Activated naive CD4-positive, alpha-beta T cell treated with anti-CD3 and anti-CD28 coated beads for 36 hours (primary cell): ENCODE measurements around the gene VASH2. TPM values are rescaled to one million over a fixed set of nuclear protein-coding genes. Genes with fewer than 3 reads are reported as not detected.
"Not testable (repeated sequence)": the region's sequence is repeated elsewhere in the genome, so short reads cannot be mapped to it uniquely, and the experiment has no call there.

Experiments used
- CTCF ChIA-PET: fragments of 350-600 bp; sonication (Branson Sonifier 250); formaldehyde crosslinking; loops from one replicate; lab custom pipeline; 2021; ENCODE audit warnings: antibody characterized with exemption; lab: Charles Lee
- DNase-seq: peaks from one replicate; pipeline ENCODE4 v3.0.0-alpha.2; 2020
- H3K27ac Mint-ChIP-seq: one replicate; pipeline ENCODE4 v1.8.0; 2021; ENCODE audit warnings: mild to moderate bottlenecking, mixed read lengths
- H3K27me3 Mint-ChIP-seq: one replicate; pipeline ENCODE4 v1.8.0; 2021; ENCODE audit warnings: low read depth, mixed read lengths
- H3K36me3 Mint-ChIP-seq: one replicate; pipeline ENCODE4 v1.8.0; 2021; ENCODE audit warnings: low read depth, mixed read lengths
- H3K4me1 Mint-ChIP-seq: one replicate; pipeline ENCODE4 v1.8.0; 2021; ENCODE audit warnings: low read depth, mixed read lengths
- H3K4me3 Mint-ChIP-seq: one replicate; pipeline ENCODE4 v1.8.0; 2021; ENCODE audit warnings: mild to moderate bottlenecking, moderate library complexity, mixed read lengths
- H3K9me3 Mint-ChIP-seq: one replicate; pipeline ENCODE4 v1.8.0; 2021; ENCODE audit warnings: mixed read lengths
- intact Hi-C: fragments of 100-400 bp; cut with micrococcal nuclease; formaldehyde crosslinking; loops from one replicate; pipeline ENCODE4 v1.15.1; 2023
- total RNA-seq, 2 experiments: library from RNA; stranded (reverse); gene quantifications; one replicate each; pipeline ENCODE4 v1.2.3, GENCODE V29; 2021

VASH2 gene
- total RNA-seq, 2 experiments from 2014 or later: 0.38 to 1.2 TPM

GRCh38 chr1:212964993-212965392 lies 14.7 kb downstream of the VASH2 start:
- DNase-seq, H3K4me1 Mint-ChIP-seq, H3K27ac Mint-ChIP-seq, H3K4me3 Mint-ChIP-seq, H3K9me3 Mint-ChIP-seq, H3K36me3 Mint-ChIP-seq, intact Hi-C loops, H3K27me3 Mint-ChIP-seq: not testable (repeated sequence)
- CTCF ChIA-PET: interaction anchor here (1.0 kb wide), 1 partner anchor 300 kb away, joined by 3 read pairs; no protein-coding TSS in a partner anchor

- H3K4me1 Mint-ChIP-seq: no peaks in the 10 kb centered on the region
- H3K27me3 Mint-ChIP-seq: peaks cover 2% of the 10 kb centered on the region
- no peak overlapping the region for H3K27ac Mint-ChIP-seq
- H3K36me3 Mint-ChIP-seq: no peaks in the 10 kb centered on the region
- no peaks in the 10 kb centered on the region for H3K9me3 Mint-ChIP-seq
- DNase-seq: no peak
- intact Hi-C loops: no loop called here
- CTCF ChIA-PET: interaction anchor here (1.7 to 1.9 kb wide), 2 partner anchors 10 to 16 kb away, joined by 5 to 7 read pairs; no protein-coding TSS in a partner anchor
- H3K4me3 Mint-ChIP-seq: no peak overlapping the region
Observed at GRCh38 chr1:212966616-212967015, 16.3 kb downstream of the VASH2 start.

GRCh38 chr1:212967801-212968200 lies 17.5 kb downstream of the VASH2 start:
- Mint-ChIP-seq H3K9me3 (no peaks in the 10 kb centered on the region), H3K4me1 (no peaks in the 10 kb centered on the region), H3K4me3 (no peak overlapping the region), H3K27ac (no peak overlapping the region), H3K27me3 (peaks cover 2% of the 10 kb centered on the region), H3K36me3 (no peaks in the 10 kb centered on the region)
- no peak for DNase-seq
- CTCF ChIA-PET: interaction anchor here (1.2 to 2.0 kb wide), 4 partner anchors 9 to 22 kb away, joined by 3 to 7 read pairs (median 4); no protein-coding TSS in a partner anchor
- intact Hi-C loops: no loop called here

GRCh38 chr1:212968368-212968863 lies 18.1 kb downstream of the VASH2 start:
- H3K27ac Mint-ChIP-seq: no peak overlapping the region
- CTCF ChIA-PET: interaction anchor here (1.2 to 2.0 kb wide), 4 partner anchors 8 to 22 kb away, joined by 3 to 7 read pairs (median 4); no protein-coding TSS in a partner anchor
- H3K36me3 Mint-ChIP-seq: no peaks in the 10 kb centered on the region
- DNase-seq: no peak
- H3K4me1 Mint-ChIP-seq: no peaks in the 10 kb centered on the region
- intact Hi-C loops: no loop called here
- peaks cover 2% of the 10 kb centered on the region for H3K27me3 Mint-ChIP-seq
- no peaks in the 10 kb centered on the region for H3K9me3 Mint-ChIP-seq
- H3K4me3 Mint-ChIP-seq: no peak overlapping the region

- intact Hi-C loops: no loop called here
- H3K27me3 Mint-ChIP-seq: peaks cover 2% of the 10 kb centered on the region
- H3K4me1 Mint-ChIP-seq: no peaks in the 10 kb centered on the region
- no peak overlapping the region for H3K27ac Mint-ChIP-seq
- DNase-seq: no peak
- H3K36me3 Mint-ChIP-seq: no peaks in the 10 kb centered on the region
- no peak overlapping the region for H3K4me3 Mint-ChIP-seq
- H3K9me3 Mint-ChIP-seq: no peaks in the 10 kb centered on the region
- CTCF ChIA-PET: no interaction called here
Observed at GRCh38 chr1:212970085-212970484, 19.7 kb downstream of the VASH2 start.

GRCh38 chr1:212971312-212971711 lies 21.0 kb downstream of the VASH2 start:
- no peak for DNase-seq
- no peak overlapping the region for H3K27ac Mint-ChIP-seq
- CTCF ChIA-PET: no interaction called here
- H3K4me1 Mint-ChIP-seq: no peaks in the 10 kb centered on the region
- intact Hi-C loops: no loop called here
- no peak overlapping the region for H3K4me3 Mint-ChIP-seq
- H3K27me3 Mint-ChIP-seq: no peaks in the 10 kb centered on the region
- H3K9me3 Mint-ChIP-seq: no peaks in the 10 kb centered on the region
- H3K36me3 Mint-ChIP-seq: no peaks in the 10 kb centered on the region

- Mint-ChIP-seq H3K4me3 (no peak overlapping the region), H3K36me3 (no peaks in the 10 kb centered on the region), H3K9me3 (no peaks in the 10 kb centered on the region), H3K27ac (no peak overlapping the region), H3K27me3 (no peaks in the 10 kb centered on the region), H3K4me1 (no peaks in the 10 kb centered on the region)
- intact Hi-C loops: no loop called here
- DNase-seq: no peak
- CTCF ChIA-PET: no interaction called here
Observed at GRCh38 chr1:212973426-212973825, 23.1 kb downstream of the VASH2 start.

GRCh38 chr1:212973899-212974298 lies 23.6 kb downstream of the VASH2 start:
- CTCF ChIA-PET: no interaction called here
- no peak for DNase-seq
- Mint-ChIP-seq H3K4me3 (no peak overlapping the region), H3K4me1 (no peaks in the 10 kb centered on the region), H3K27me3 (no peaks in the 10 kb centered on the region), H3K9me3 (no peaks in the 10 kb centered on the region), H3K36me3 (no peaks in the 10 kb centered on the region), H3K27ac (no peak overlapping the region)
- intact Hi-C loops: no loop called here

GRCh38 chr1:212974711-212975110 lies 24.4 kb downstream of the VASH2 start:
- H3K27me3 Mint-ChIP-seq: no peaks in the 10 kb centered on the region
- peaks cover 3% of the 10 kb centered on the region for H3K4me1 Mint-ChIP-seq
- intact Hi-C loops: no loop called here
- no peak overlapping the region for H3K27ac Mint-ChIP-seq
- no peaks in the 10 kb centered on the region for H3K36me3 Mint-ChIP-seq
- H3K4me3 Mint-ChIP-seq: no peak overlapping the region
- DNase-seq: no peak
- no peaks in the 10 kb centered on the region for H3K9me3 Mint-ChIP-seq
- CTCF ChIA-PET: no interaction called here

- intact Hi-C loops: no loop called here
- Mint-ChIP-seq H3K27ac (no peak overlapping the region), H3K9me3 (no peaks in the 10 kb centered on the region)
Observed at GRCh38 chr1:212975111-212975918, 25.0 kb downstream of the VASH2 start.

GRCh38 chr1:212976586-212976985 lies 26.2 kb downstream of the VASH2 start:
- Mint-ChIP-seq H3K27ac (no peak overlapping the region), H3K4me3 (no peak overlapping the region), H3K9me3 (no peaks in the 10 kb centered on the region), H3K27me3 (no peaks in the 10 kb centered on the region), H3K4me1 (peaks cover 3% of the 10 kb centered on the region), H3K36me3 (no peaks in the 10 kb centered on the region)
- intact Hi-C loops: no loop called here
- no peak for DNase-seq
- CTCF ChIA-PET: interaction anchor here (0.6 to 2.4 kb wide), 3 partner anchors 9 to 71 kb away, joined by 3 to 7 read pairs (median 5); no protein-coding TSS in a partner anchor

More at GRCh38 chr1:212975111-212975918, 25.0 kb downstream of the VASH2 start:
- Mint-ChIP-seq H3K36me3 (no peaks in the 10 kb centered on the region), H3K27me3 (no peaks in the 10 kb centered on the region), H3K4me1 (peaks cover 3% of the 10 kb centered on the region), H3K4me3 (no peak overlapping the region)
- CTCF ChIA-PET: interaction anchor here (2.4 kb wide), 1 partner anchor 8 kb away, joined by 7 read pairs; no protein-coding TSS in a partner anchor
- DNase-seq: no peak

- CTCF ChIA-PET: interaction anchor here (0.6 to 2.4 kb wide), 2 partner anchors 10 to 143 kb away, joined by 3 to 7 read pairs; no protein-coding TSS in a partner anchor
- no peaks in the 10 kb centered on the region for H3K27me3 Mint-ChIP-seq
- no peaks in the 10 kb centered on the region for H3K9me3 Mint-ChIP-seq
- no peak overlapping the region for H3K27ac Mint-ChIP-seq
- H3K4me3 Mint-ChIP-seq: no peak overlapping the region
- DNase-seq: no peak
- H3K36me3 Mint-ChIP-seq: no peaks in the 10 kb centered on the region
- intact Hi-C loops: no loop called here
- peaks cover 3% of the 10 kb centered on the region for H3K4me1 Mint-ChIP-seq
Observed at GRCh38 chr1:212977781-212978645, 27.7 kb downstream of the VASH2 start.
